ENCODE results near the gene CBX2.

The CBX2 gene

GRCh38 chr17:79802039-79802735 is 24.2 kb downstream of the CBX2 start:
- no peak for TF ChIP-seq CTCF (IDR thresholded peaks at IDR 0.05; ENCODE audit: low read length, missing control alignments)
- no peak for DNase-seq (ENCODE audit: low read depth)
- no peak overlapping the region for H3K4me3 ChIP-seq (replicated peaks; ENCODE audit: low read depth, low read length)

GRCh38 chr17:79802736-79803420 is 24.9 kb downstream of the CBX2 start:
- no peak for TF ChIP-seq CTCF (IDR thresholded peaks at IDR 0.05; ENCODE audit: low read length, missing control alignments)
- DNase-seq (ENCODE audit: low read depth), result no peak
- no peak overlapping the region for H3K4me3 ChIP-seq (replicated peaks; ENCODE audit: low read depth, low read length)

- no peak for DNase-seq (ENCODE audit: low read depth)
- no peak overlapping the region for H3K4me3 ChIP-seq (replicated peaks; ENCODE audit: low read depth, low read length)
- no peak for TF ChIP-seq CTCF (IDR thresholded peaks at IDR 0.05; ENCODE audit: low read length, missing control alignments)
Measured at GRCh38 chr17:79803421-79803996, 25.6 kb downstream of the CBX2 start.

- no peak for DNase-seq (ENCODE audit: low read depth)
Measured at GRCh38 chr17:79803997-79804855, 26.3 kb downstream of the CBX2 start.

GRCh38 chr17:79804856-79805696 is 27.1 kb downstream of the CBX2 start:
- no peak for TF ChIP-seq CTCF (IDR thresholded peaks at IDR 0.05; ENCODE audit: low read length, missing control alignments)
- DNase-seq (ENCODE audit: low read depth), result no peak
- no peak overlapping the region for H3K4me3 ChIP-seq (replicated peaks; ENCODE audit: low read depth, low read length)

More at GRCh38 chr17:79803997-79804855, 26.3 kb downstream of the CBX2 start:
- no peak for TF ChIP-seq CTCF (IDR thresholded peaks at IDR 0.05; ENCODE audit: low read length, missing control alignments)
- H3K4me3 ChIP-seq (replicated peaks; ENCODE audit: low read depth, low read length), result no peak overlapping the region

GRCh38 chr17:79806446-79806760 is 28.5 kb downstream of the CBX2 start:
- no peak for DNase-seq (ENCODE audit: low read depth)
- TF ChIP-seq CTCF (IDR thresholded peaks at IDR 0.05; ENCODE audit: low read length, missing control alignments), result no peak
- no peak overlapping the region for H3K4me3 ChIP-seq (replicated peaks; ENCODE audit: low read depth, low read length)

All from fibroblast of pulmonary artery (primary cell).